Measurements from ENCODE around the gene SELENOV. TPM values are rescaled to one million over a fixed set of nuclear protein-coding genes. Genes with fewer than 3 reads are reported as not detected.
"Not testable (repeated sequence)": the region's sequence is repeated elsewhere in the genome, so short reads cannot be mapped to it uniquely, and the experiment has no call there.

The SELENOV gene
- total RNA-seq, result not detected

DNA sequence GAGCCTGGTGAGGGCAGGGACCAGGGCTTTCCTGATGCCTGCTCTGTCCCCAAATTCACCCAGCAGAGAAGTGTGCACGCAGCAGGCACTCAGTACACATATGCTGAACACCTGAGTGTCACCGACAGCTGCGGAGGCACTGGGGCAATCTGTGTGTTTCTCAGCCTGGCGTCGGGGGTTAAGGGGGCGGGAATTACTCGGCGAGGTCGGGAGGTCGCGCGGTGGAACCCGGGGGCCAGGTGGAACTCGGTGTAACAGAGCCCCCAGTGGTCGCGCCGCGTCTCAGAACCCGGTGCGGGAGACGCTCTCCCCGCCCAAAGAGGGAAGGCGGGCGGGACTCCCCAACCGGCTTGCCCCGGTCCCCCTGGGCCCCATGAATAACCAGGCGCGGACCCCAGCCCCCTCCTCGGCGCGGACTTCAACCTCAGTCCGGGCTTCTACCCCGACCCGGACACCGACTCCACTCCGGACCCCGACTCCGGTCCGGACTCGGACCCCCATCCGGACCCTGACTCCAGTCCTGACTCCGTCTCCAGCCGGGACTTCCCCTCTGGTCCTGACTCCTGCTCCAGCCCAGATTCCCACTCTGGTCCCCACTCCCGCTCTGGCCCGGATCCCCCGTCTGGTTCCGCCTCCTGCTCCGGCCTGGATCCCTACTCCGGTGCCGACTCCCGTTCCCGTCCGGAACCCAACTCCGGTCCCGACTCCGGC, at the start of gene SELENOV:
Gene SELENOV (plus strand): TSS at position 300 of the 711 bp plus-strand sequence. CDS start 74 bp downstream, at position 374.
- Mint-ChIP-seq H3K27ac (no peak within 1 kb of the TSS), H3K36me3 (peaks cover 0 to 5% of the 10 kb centered on the region in 2 donors), H3K9me3 (no peaks in the 10 kb centered on the region)
- ATAC-seq (peak; percentile 26 to 52), DNase-seq (ENCODE audit: low spot score in 2 of 2) (no peak)

DNA sequence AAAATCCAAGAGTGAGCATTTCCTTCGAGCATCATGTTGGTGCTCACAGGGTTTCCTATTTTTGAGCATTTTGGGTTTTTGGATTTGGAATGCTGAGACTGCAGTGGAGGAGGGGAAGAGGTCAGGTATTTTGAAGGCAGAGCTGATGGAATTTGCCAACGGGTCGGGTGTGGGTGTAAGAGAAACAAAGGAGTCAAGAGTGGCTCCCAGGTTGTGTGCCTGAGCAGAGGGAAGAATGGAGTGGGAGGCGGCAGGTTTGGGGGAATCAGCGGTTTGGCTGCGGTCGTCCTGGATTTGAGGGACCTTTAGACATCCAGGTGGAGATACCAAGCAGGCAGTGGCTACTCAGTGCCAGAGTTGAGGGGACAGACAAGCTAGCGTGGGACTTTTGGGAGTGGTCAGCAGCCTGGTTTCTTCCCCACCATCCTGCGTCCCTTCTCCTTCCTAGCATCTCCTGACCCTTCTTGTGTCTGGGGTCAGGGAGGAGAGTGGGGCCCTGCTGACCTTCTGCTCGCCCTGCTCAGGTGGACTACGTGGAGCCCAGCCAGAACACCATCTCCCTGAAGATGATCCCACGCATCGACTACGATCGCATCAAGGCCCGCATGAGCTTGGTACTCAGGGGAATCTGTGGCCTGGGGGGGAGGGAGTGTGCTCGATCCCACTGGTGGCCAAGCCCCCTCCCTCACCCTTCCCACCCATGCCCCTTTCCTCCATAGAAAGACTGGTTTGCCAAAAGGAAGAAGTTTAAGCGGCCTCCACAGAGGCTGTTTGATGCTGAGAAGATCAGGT, 48.8 kb upstream of the SELENOV start:
- Mint-ChIP-seq H3K27ac (no peak overlapping the region), H3K9me3 (no peaks in the 10 kb centered on the region), H3K36me3 (peaks cover 20 to 27% of the 10 kb centered on the region in 2 donors)
- no peak for DNase-seq (ENCODE audit: low spot score in 2 of 2)
- no peak for ATAC-seq

- no peak for DNase-seq (ENCODE audit: low spot score in 2 of 2)
- Mint-ChIP-seq H3K36me3 (peaks cover 29 to 35% of the 10 kb centered on the region in 2 donors), H3K27ac (peak overlapping the region in 1 of 2 donors; percentile 91), H3K9me3 (no peaks in the 10 kb centered on the region)
- no peak for ATAC-seq
Observed at GRCh38 chr19:39467941-39468340, 47.0 kb upstream of the SELENOV start.

DNA sequence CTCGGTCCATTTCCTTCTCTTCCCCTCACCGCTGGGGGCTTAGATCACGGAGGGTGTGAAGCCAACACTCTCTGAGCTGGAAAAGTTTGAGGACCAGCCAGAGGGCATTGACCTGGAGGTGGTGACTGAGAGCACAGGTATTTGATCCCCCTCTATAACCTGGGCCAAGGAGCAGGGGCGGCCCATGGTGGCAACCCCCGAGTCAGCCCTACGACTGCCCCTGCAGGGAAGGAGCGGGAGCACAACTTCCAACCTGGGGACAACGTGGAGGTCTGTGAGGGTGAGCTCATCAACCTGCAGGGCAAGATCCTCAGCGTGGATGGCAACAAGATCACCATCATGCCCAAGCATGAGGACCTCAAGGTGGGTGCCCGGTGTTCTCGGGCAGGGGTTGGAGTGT, 45.9 kb upstream of the SELENOV start:
- H3K9me3 Mint-ChIP-seq, result no peaks in the 10 kb centered on the region
- peak overlapping the region; percentile 76 to 80 for H3K27ac Mint-ChIP-seq
- no peak for DNase-seq (ENCODE audit: low spot score in 2 of 2)
- no peak for ATAC-seq
- peaks cover 29 to 35% of the 10 kb centered on the region in 2 donors for H3K36me3 Mint-ChIP-seq

- peak overlapping the region; percentile 76 to 80 for H3K27ac Mint-ChIP-seq
- no peak for ATAC-seq
- peaks cover 29 to 38% of the 10 kb centered on the region in 2 donors for H3K36me3 Mint-ChIP-seq
- no peaks in the 10 kb centered on the region for H3K9me3 Mint-ChIP-seq
- no peak for DNase-seq (ENCODE audit: low spot score in 2 of 2)
Observed at GRCh38 chr19:39469567-39469966, 45.4 kb upstream of the SELENOV start.

GRCh38 chr19:39470724-39471339, 44.1 kb upstream of the SELENOV start:
- Mint-ChIP-seq H3K36me3 (peaks cover 30 to 39% of the 10 kb centered on the region in 2 donors), H3K27ac (peak overlapping the region; percentile 80 to 90), H3K9me3 (no peaks in the 10 kb centered on the region)
- no peak for DNase-seq (ENCODE audit: low spot score in 2 of 2)
- peak; percentile 34 to 73 for ATAC-seq

- no peak for DNase-seq (ENCODE audit: low spot score in 2 of 2)
- Mint-ChIP-seq H3K27ac (peak overlapping the region; percentile 80 to 90), H3K9me3 (no peaks in the 10 kb centered on the region), H3K36me3 (peaks cover 24 to 32% of the 10 kb centered on the region in 2 donors)
- no peak for ATAC-seq
Observed at GRCh38 chr19:39471756-39472536, 43.0 kb upstream of the SELENOV start.

DNA sequence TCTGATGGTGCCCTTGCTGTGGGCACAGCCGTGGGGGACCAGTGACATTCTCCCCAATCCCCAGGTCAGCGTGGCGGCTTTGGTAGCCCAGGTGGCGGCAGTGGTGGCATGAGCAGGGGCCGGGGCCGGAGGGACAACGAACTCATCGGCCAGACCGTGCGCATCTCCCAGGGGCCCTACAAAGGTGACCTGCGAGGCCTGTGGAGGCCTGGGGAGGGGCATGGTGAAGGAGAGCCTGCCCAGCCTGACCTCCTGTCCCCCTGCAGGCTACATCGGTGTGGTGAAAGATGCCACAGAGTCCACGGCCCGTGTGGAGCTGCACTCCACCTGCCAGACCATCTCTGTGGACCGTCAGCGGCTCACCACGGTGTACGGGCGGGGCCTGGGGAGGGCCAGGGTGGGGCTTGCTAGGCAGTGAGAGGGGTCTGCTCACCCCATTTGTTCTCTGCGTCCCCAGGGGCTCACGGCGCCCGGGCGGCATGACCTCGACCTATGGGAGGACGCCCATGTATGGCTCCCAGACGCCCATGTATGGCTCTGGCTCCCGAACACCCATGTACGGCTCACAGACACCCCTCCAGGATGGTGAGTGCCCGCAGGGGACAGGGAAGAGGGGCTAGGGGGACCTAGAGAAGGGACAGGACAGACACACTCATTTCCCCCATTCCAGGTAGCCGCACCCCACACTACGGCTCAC, 42.0 kb upstream of the SELENOV start:
- Mint-ChIP-seq H3K9me3 (no peaks in the 10 kb centered on the region), H3K36me3 (peaks cover 24 to 32% of the 10 kb centered on the region in 2 donors), H3K27ac (peak overlapping the region; percentile 55 to 80)
- DNase-seq (ENCODE audit: low spot score in 2 of 2), result no peak
- no peak for ATAC-seq

GRCh38 chr19:39473443-39473960, 41.4 kb upstream of the SELENOV start:
- Mint-ChIP-seq H3K9me3 (no peaks in the 10 kb centered on the region), H3K36me3 (peaks cover 24 to 32% of the 10 kb centered on the region in 2 donors), H3K27ac (no peak overlapping the region)
- ATAC-seq, result no peak
- DNase-seq (ENCODE audit: low spot score in 2 of 2), result no peak

- Mint-ChIP-seq H3K9me3 (no peaks in the 10 kb centered on the region), H3K27ac (peak overlapping the region; percentile 72 to 87), H3K36me3 (peaks cover 23 to 32% of the 10 kb centered on the region in 2 donors)
- peak in 1 of 2 donors; percentile 81 for DNase-seq (ENCODE audit: low spot score in 2 of 2)
- peak; percentile 51 to 70 for ATAC-seq
Observed at GRCh38 chr19:39474139-39474620, 40.8 kb upstream of the SELENOV start.

DNA sequence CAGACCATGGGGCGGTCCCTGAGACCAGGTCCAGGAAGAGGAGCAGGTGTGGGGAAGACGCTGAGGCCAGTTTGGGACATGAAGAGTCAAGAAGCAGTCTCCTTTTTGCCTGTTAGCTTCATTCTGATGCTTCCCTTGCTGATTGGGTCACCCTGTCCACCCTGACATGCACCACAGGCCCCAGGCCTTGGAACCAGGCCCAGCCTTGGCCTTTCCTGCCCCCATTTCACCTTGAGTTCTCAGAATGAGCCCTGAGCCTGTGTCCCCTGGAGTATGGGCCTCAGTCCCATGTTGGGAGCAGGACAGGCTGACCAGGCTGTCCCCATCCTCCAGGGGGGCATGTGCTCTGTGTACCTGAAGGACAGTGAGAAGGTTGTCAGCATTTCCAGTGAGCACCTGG, 39.2 kb upstream of the SELENOV start:
- ATAC-seq (no peak), DNase-seq (ENCODE audit: low spot score in 2 of 2) (no peak)
- Mint-ChIP-seq H3K27ac (peak overlapping the region in 1 of 2 donors; percentile 65), H3K9me3 (no peaks in the 10 kb centered on the region), H3K36me3 (peaks cover 20 to 25% of the 10 kb centered on the region in 2 donors)

DNA sequence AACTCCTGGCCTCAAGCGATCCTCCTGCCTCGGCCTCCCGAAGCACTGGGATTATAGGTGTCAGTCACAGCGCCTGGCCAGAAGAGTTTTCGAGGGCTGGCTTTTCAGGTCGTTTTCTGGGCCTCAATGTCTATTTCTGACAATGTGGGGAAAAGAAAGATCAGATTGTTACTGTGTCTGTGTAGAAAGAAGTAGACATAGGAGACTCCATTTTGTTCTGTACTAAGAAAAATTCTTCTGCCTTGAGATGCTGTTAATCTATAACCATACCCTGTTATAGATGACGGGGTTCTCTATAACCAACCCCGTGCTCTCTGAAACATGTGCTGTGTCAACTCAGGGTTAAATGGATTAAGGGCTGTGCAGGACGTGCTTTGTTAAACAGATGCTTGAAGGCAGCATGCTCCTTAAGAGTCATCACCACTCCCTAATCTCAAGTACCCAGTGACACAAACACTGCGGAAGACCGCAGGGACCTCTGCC, 35.6 kb upstream of the SELENOV start:
- not testable (repeated sequence) for DNase-seq (ENCODE audit: low spot score in 2 of 2); ATAC-seq; H3K9me3 Mint-ChIP-seq
- Mint-ChIP-seq H3K27ac (peak overlapping the region in 1 of 2 donors; percentile 94), H3K36me3 (peaks cover 21 to 39% of the 10 kb centered on the region in 2 donors)

- Mint-ChIP-seq H3K9me3 (no peaks in the 10 kb centered on the region), H3K27ac (peak overlapping the region; percentile 94 to 98), H3K36me3 (peaks cover 21 to 33% of the 10 kb centered on the region in 2 donors)
- DNase-seq (ENCODE audit: low spot score in 2 of 2), result no peak
- no peak for ATAC-seq
Observed at GRCh38 chr19:39479916-39480315, 35.0 kb upstream of the SELENOV start.

DNA sequence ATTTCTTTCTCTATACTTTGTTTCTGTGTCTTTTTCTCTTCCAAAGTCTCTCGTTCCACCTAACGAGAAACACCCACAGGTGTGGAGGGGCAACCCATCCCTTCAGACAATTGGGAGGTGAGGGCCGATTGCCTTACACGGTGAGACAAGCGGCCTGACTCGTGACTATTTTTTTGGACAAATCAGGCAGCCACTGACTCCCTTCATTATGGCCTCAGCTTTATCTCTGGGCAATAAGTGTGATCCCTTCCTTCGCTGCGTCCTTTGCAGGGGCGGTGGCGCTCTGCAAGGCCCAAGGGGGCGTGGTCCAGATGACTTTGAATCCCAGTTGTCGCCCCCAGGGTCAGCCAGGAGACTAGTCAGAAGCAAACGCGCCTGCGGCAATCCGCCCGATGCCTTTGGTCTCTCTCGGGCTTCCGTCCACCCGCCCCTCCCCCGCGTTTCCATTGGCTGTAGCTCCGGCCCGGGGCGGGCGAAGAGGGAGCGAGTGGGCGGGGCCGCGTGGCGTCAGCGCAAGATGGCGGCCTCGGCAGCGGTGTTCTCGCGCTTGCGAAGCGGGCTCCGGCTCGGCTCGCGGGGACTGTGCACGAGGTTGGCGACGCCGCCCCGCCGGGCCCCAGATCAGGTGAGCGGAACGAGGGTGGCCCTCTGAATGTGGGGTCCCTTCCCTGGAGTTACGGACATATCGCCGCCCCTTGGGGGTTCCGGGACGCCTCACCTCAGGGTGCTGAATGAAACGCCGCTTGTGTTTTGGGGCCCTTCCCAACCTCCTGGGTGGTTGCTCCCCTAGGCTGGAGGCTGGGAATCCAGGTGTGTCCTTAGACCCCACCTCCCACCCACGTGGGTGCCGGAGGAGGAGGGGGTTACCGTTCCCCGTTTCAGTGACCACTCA, 34.4 kb upstream of the SELENOV start, which contains the start of gene TIMM50:
Gene TIMM50 (plus strand): TSS at position 502 of the 892 bp plus-strand sequence. CDS start 16 bp downstream, at position 518.
- Mint-ChIP-seq H3K36me3 (peaks cover 18 to 27% of the 10 kb centered on the region in 2 donors), H3K9me3 (no peaks in the 10 kb centered on the region), H3K27ac (peak within 1 kb of the TSS; percentile 94 to 99)
- DNase-seq (ENCODE audit: low spot score in 2 of 2) (peak; percentile 96 to 99), ATAC-seq (peak; percentile 94)
